NCI-H1417 treated with DMSO at 0.1 percent for 48 hours (cell line): Measurements from ENCODE around the gene FSHR.

Experiments
- DNase-seq: peaks from one replicate; lab custom pipeline; 2025; lab: John Stamatoyannopoulos, UW

Gene FSHR, protein sequence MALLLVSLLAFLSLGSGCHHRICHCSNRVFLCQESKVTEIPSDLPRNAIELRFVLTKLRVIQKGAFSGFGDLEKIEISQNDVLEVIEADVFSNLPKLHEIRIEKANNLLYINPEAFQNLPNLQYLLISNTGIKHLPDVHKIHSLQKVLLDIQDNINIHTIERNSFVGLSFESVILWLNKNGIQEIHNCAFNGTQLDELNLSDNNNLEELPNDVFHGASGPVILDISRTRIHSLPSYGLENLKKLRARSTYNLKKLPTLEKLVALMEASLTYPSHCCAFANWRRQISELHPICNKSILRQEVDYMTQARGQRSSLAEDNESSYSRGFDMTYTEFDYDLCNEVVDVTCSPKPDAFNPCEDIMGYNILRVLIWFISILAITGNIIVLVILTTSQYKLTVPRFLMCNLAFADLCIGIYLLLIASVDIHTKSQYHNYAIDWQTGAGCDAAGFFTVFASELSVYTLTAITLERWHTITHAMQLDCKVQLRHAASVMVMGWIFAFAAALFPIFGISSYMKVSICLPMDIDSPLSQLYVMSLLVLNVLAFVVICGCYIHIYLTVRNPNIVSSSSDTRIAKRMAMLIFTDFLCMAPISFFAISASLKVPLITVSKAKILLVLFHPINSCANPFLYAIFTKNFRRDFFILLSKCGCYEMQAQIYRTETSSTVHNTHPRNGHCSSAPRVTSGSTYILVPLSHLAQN

DNA sequence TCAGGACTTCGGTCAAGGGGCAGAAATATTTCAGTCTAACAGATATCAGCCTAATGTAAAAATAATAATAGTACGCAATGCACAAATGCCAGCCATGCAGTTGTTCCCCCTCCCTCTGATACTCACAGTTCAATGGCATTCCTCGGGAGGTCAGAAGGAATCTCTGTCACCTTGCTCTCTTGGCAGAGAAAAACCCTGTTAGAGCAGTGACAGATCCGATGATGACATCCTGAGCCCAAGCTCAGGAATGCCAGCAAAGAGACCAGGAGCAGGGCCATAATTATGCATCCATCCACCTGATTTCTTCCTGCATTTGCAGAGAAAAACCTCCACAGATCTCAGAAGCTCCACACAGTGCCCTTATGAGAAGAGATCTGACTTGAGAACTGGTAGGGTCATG, at the start of gene FSHR:
FSHR (minus strand) TSS at position 376 of the 400 bp plus-strand sequence; CDS start at position 278, 98 bp downstream.
- no peak for DNase-seq

- no peak for DNase-seq
These were observed 45.0 kb upstream of the FSHR start for GRCh38 chr2:49199266-49199665.

DNA sequence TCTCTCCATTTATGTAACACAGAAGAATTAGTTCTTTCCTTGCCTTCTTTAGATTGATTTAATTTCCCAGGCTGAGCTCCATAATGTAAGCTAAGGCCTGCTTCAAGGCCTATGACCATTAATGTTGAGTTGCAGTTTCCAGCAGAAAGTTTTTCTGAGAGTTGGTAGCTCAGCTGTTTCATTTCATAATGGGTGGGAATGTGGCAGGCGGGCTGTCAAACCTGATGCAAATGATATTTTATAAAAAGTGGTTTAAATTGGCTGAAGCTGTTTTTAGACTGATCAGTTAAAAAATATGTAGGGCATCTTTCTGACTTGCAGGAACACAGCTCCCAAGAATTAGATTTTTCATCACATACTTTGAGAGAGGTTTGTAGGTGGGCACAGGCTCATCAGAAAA, 40.4 kb upstream of the FSHR start:
- DNase-seq = no peak

DNA sequence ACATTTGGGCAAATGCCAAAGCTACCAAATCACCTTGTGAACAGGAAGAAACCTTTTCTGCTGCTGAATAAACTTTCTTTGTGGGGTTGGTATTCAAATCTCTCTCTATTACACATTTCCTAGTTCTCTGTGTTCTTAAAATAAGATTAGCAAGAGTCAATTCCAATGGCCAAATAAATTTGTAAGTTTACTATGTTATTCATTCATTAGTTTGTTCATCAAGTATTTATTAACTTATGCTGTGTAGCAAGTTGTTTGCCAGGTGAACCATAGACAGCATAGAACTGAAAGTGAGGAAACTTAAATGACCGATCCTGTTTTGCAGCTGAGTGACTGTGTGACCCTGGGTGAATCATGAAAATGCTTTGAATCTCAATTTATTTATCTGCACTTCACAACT, 37.7 kb upstream of the FSHR start:
- DNase-seq = no peak

DNA sequence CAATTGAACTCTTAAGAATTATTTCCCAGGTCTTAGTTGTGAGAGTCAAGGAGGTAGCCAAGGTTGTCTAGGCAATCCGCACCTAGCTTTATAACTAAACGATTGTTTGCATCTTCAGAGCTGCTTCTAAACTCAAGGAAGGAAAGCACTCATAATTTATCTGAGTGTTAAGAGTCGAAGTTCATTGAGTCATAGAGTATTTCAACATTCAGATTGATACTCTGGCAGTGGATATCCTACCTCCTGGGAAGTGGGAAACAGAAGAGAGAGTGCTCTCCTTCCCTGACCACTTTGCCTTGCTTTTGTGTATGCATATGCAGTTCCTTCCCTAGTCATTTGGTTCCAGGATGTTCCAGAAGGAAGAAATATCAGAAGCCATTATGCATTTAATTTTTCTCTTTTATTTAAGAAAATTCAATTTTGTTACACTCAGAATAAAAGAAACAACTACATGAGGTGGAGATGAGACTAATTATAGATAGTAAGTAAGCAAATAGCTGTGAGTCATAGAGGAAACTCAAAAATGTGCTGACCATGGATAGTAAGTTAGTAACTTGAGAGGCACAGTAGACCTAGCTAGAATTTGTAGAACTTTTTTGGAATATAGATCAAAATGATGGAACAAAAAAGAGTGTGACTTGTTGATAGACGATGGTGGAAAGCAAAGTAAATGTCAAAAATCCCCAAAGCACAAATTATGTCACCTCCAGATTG, 35.4 kb upstream of the FSHR start:
- no peak for DNase-seq

DNA sequence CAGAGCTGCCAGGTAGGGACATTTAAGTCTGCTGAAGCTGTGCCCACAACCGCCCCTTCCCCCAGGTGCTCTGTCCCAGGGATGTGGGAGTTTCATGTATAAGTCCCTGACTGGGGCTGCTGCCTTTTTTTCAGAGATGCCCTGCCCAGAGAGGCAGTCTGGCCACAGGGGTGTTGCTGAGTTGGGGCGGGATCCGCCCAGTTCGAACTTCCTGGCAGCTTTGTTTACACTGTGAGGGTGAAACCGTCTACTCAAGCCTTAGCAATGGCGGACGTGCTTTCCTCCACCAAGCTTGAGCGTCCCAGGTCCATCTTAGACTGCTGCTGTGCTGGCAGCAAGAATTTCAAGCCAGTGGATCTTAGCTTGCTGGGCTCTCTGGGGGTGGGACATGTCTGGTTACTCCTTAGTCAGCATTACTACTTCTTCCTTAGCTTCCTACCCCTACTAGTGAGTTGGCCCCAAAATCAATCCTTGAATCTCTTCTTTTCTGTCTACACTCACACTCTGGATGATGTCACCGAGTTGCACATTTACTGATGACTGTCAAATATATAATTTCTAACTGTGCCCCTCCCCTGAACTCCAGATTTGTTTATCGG, 31.8 kb upstream of the FSHR start:
- DNase-seq = no peak

DNA sequence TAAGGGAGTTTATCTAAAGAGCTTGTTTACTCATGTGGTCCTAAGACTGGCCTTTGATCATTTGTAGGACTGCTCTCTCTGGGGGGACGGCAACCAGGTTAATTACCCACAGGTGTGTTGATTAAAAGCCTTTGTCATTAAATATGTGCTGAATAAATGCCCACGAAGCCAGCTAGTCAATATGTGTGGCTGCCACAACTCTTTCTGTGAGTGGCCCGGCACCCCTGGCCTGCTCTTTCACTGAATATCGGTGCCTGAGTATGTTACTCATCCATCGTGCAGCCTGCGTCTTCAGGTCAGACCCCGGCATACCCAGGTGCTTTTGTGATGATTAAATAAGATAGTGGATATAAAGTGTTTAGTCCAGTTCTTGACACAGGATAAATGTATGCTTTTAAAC, 24.3 kb upstream of the FSHR start:
- DNase-seq = no peak

GRCh38 chr2:49177194-49177593, 22.9 kb upstream of the FSHR start:
- no peak for DNase-seq

GRCh38 chr2:49175831-49176230, 21.5 kb upstream of the FSHR start:
- DNase-seq = no peak

- no peak for DNase-seq
These were observed 20.4 kb upstream of the FSHR start for GRCh38 chr2:49174750-49175149.

DNA sequence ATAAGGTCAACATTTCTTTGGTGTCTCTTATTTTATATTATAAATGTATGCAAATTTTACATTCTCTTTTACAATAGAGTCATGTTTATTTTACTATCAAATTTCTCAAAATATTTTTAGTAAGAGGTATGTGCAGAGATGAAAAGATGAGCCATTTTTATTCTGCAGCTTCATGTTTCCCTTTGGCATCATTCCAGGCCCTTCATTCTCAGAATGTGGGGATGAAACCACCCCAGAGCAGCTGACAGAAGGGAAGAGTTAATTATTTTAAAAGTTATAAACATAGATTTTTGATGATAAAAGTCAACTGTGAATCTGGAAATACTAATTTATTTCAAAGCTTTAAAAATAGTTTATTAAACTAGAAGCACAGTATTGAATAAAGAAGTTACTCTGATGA, 12.8 kb upstream of the FSHR start:
- no peak for DNase-seq

GRCh38 chr2:49165662-49166061, 11.3 kb upstream of the FSHR start:
- DNase-seq = no peak

GRCh38 chr2:49164729-49165128, 10.4 kb upstream of the FSHR start:
- DNase-seq = no peak

GRCh38 chr2:49162151-49162550, 7.8 kb upstream of the FSHR start:
- no peak for DNase-seq

- DNase-seq = no peak
These were observed 576 bp upstream of the FSHR start for GRCh38 chr2:49154891-49155290.

- DNase-seq = no peak
These were observed 1.1 kb downstream of the FSHR start for GRCh38 chr2:49153252-49153651.

GRCh38 chr2:49152824-49153223, 1.5 kb downstream of the FSHR start:
- DNase-seq = no peak

- no peak for DNase-seq
These were observed 7.9 kb downstream of the FSHR start for GRCh38 chr2:49146401-49146800.

GRCh38 chr2:49131801-49132200, 22.5 kb downstream of the FSHR start:
- DNase-seq = no peak

GRCh38 chr2:49129034-49129433, 25.3 kb downstream of the FSHR start:
- DNase-seq = no peak

DNA sequence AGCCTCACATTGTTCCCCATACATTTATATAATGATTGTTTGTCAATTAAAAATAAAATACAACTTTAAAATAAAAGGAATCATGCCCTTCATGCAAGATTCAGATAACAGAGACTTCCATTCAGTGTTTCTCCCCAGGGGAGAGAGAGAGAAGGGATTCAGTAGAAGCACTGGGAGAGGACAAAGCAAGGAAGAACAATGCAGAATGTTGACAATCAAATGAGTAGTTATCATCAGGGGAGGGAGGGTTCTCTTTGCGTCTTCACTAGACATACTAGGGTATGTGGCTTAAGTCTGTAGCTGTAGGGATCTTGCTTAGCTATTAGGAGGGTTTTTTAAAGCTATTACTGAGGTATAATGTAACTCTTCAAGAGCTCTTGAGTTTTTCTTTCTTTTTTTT, 30.7 kb downstream of the FSHR start:
- DNase-seq = no peak

DNA sequence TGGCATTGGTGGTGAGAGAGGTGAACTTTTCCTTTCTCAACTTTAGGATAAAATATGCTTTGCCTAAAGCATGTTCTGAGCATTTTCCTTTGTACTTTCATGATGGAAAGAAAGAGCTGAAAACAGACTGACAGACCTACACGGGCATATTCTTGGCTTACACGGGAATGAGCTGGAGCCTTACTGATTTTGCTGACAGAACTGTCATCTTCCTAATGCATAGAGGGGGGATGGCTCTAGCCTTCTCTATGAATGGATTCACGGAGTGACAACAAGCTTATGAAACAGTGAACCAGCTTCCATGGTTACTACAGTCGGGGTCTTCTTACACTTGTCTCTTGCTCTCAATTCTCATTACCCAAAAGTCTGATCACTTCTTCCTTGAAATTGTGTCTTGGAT, 32.2 kb downstream of the FSHR start:
- no peak for DNase-seq

- DNase-seq = no peak
These were observed 41.3 kb downstream of the FSHR start for GRCh38 chr2:49113046-49113445.
